Hepatocyte (in vitro differentiated cells): ENCODE results near the gene REV1. TPM values are rescaled to one million over a fixed set of nuclear protein-coding genes. Genes with fewer than 3 reads are reported as not detected.

ENCODE experiments used
- DNase-seq: peaks from one replicate; pipeline ENCODE4 v3.0.0-alpha.2; 2016; ENCODE audit warnings: low spot score
- H2AFZ ChIP-seq: fragments of 200-600 bp; sonication (generic); 2 replicates; pipeline ENCODE4 v1.6.0; 2016; ENCODE audit warnings: antibody characterized with exemption, mild to moderate bottlenecking
- H3K27ac ChIP-seq: fragments of 200-600 bp; sonication (generic); 2 replicates; pipeline ENCODE4 v1.5.1; 2016; ENCODE audit warnings: mild to moderate bottlenecking
- H3K27me3 ChIP-seq: fragments of 200-600 bp; sonication (generic); 2 replicates; pipeline ENCODE4 v1.6.1; 2016
- H3K36me3 ChIP-seq: fragments of 200-600 bp; sonication (generic); replicated peaks from 2 replicates; pipeline ENCODE4 v1.5.1; 2016; ENCODE audit warnings: low read depth; ENCODE audit not compliant: insufficient read depth
- H3K4me1 ChIP-seq: fragments of 200-600 bp; sonication (generic); 2 replicates; pipeline ENCODE4 v1.5.1; 2016; ENCODE audit warnings: mild to moderate bottlenecking, moderate library complexity; ENCODE audit not compliant: insufficient read depth
- H3K4me2 ChIP-seq: fragments of 200-600 bp; sonication (generic); 2 replicates; pipeline ENCODE4 v1.6.0; 2016
- H3K4me3 ChIP-seq: fragments of 200-600 bp; sonication (generic); 2 replicates; pipeline ENCODE4 v1.5.1; 2016; ENCODE audit warnings: mild to moderate bottlenecking
- H3K79me2 ChIP-seq: fragments of 200-600 bp; sonication (generic); 2 replicates; pipeline ENCODE4 v1.6.0; 2017; ENCODE audit warnings: mild to moderate bottlenecking
- H3K9me2 ChIP-seq: fragments of 200-600 bp; sonication (generic); replicated peaks from 2 replicates; pipeline ENCODE4 v1.6.0; 2017; ENCODE audit warnings: mild to moderate bottlenecking; ENCODE audit not compliant: insufficient read depth
- H3K9me3 ChIP-seq: fragments of 200-600 bp; sonication (generic); 2 replicates; pipeline ENCODE4 v1.5.1; 2016; ENCODE audit warnings: low read depth, mild to moderate bottlenecking
- H4K20me1 ChIP-seq: fragments of 200-600 bp; sonication (generic); 2 replicates; pipeline ENCODE4 v1.6.0; 2016; ENCODE audit warnings: mild to moderate bottlenecking; ENCODE audit not compliant: insufficient read depth, poor library complexity, severe bottlenecking
- EZH2 ChIP-seq: fragments of 200-600 bp; sonication (generic); IDR thresholded peaks from 2 replicates; pipeline ENCODE4 v1.6.1; 2016; ENCODE audit warnings: antibody characterized with exemption, mild to moderate bottlenecking, borderline replicate concordance
- EZH2phosphoT487 ChIP-seq: fragments of 200-600 bp; sonication (generic); IDR thresholded peaks from one replicate; pipeline ENCODE4 v1.6.1; 2018; ENCODE audit warnings: antibody characterized with exemption, mild to moderate bottlenecking, low read depth, moderate library complexity; ENCODE audit not compliant: unreplicated experiment, severe bottlenecking
- WGBS: methylation state at CpG from one replicate; pipeline ENCODE4 v1.1.6; 2016; ENCODE audit warnings: low lambda C conversion rate; ENCODE audit errors: missing lambda C conversion rate; 5-methylcytosine and 5-hydroxymethylcytosine counted together
- polyA plus RNA-seq: library from polyadenylated mRNA; unstranded; fragments of >200 nt; fragmentation: Nextera tagmentation; extraction: Ambion mirVana; gene quantifications from 2 replicates; pipeline ENCODE4 v1.2.1, GENCODE V29; 2016
- total RNA-seq: library from RNA; depleted of rRNA; stranded (reverse); fragments of >200 nt; gene quantifications from 2 replicates; pipeline ENCODE4 v1.2.3, GENCODE V29; 2014
- TF ChIP-seq, protein P1 (sequence below): fragments of 200-600 bp; sonication (generic); IDR thresholded peaks from 2 replicates; pipeline ENCODE4 v1.5.1; 2016; ENCODE audit warnings: antibody characterized with exemption, mild to moderate bottlenecking; ENCODE audit not compliant: poor library complexity

Gene REV1
- total and polyA plus RNA-seq, 2 experiments from 2014 or later = 25.9 to 31.2 TPM

DNA sequence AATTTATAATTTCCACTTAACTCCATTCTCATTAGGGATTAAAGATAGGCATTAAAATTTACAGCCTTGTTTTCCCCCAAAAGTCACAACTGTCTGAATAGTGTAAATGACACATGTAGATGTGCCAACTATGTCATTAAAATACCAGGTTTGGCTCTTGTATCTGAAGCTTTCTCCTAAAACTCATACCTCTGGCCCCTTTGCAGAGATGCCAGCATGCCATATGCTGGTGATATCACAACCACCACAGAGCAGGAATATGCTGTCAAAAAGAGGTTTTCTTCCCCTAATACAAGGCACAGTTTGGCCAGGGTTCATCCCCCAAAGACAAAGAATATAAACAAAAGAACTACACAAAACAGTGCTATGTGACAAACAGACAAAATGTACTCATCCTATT, 65.4 kb downstream of the REV1 start:
- H3K79me2 ChIP-seq = no peaks in the 10 kb centered on the region
- H3K27me3 ChIP-seq = no peaks in the 10 kb centered on the region
- no peak overlapping the region for H3K27ac ChIP-seq
- H3K4me3 ChIP-seq = no peak overlapping the region
- no peaks in the 10 kb centered on the region for H3K9me3 ChIP-seq
- no peaks in the 10 kb centered on the region for H3K36me3 ChIP-seq
- TF ChIP-seq, protein P1, sequence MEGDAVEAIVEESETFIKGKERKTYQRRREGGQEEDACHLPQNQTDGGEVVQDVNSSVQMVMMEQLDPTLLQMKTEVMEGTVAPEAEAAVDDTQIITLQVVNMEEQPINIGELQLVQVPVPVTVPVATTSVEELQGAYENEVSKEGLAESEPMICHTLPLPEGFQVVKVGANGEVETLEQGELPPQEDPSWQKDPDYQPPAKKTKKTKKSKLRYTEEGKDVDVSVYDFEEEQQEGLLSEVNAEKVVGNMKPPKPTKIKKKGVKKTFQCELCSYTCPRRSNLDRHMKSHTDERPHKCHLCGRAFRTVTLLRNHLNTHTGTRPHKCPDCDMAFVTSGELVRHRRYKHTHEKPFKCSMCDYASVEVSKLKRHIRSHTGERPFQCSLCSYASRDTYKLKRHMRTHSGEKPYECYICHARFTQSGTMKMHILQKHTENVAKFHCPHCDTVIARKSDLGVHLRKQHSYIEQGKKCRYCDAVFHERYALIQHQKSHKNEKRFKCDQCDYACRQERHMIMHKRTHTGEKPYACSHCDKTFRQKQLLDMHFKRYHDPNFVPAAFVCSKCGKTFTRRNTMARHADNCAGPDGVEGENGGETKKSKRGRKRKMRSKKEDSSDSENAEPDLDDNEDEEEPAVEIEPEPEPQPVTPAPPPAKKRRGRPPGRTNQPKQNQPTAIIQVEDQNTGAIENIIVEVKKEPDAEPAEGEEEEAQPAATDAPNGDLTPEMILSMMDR = no peak
- TF ChIP-seq EZH2 (no peak), EZH2phosphoT487 (no peak)
- no peaks in the 10 kb centered on the region for H3K4me1 ChIP-seq
- no peak overlapping the region for H2AFZ ChIP-seq
- H3K4me2 ChIP-seq = no peak overlapping the region
- no peaks in the 10 kb centered on the region for H4K20me1 ChIP-seq
- no peak for DNase-seq
- H3K9me2 ChIP-seq = no peaks in the 10 kb centered on the region

DNA sequence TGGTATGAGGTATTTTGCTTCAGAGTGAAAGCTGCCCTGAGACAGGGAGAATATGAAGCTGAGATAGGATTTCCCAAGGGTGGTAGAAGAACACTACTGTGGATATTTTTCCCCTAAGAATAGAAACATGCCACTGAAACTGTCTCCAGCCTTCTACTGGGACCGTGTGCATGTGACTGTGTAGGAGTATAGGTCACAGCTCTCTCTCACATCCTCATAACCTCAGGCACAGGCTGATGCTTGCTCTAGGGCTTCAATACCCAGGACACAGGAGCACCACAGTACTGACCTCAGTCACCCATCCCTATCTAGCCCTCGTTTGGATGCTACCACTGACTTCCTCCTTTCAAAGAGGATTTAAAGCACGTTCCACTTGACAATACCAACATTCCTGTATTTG, 67.2 kb downstream of the REV1 start:
- Histone ChIP-seq H4K20me1 (no peaks in the 10 kb centered on the region), H3K9me3 (no peaks in the 10 kb centered on the region), H3K4me2 (no peak overlapping the region), H2AFZ (no peak overlapping the region), H3K79me2 (no peaks in the 10 kb centered on the region), H3K4me1 (no peaks in the 10 kb centered on the region), H3K27me3 (no peaks in the 10 kb centered on the region), H3K27ac (no peak overlapping the region), H3K9me2 (no peaks in the 10 kb centered on the region), H3K36me3 (no peaks in the 10 kb centered on the region), H3K4me3 (no peak overlapping the region)
- 82% methylated on average over 3 of the region's 3 CpGs for WGBS
- DNase-seq = no peak
- TF ChIP-seq, protein P1 = no peak
- TF ChIP-seq EZH2 = no peak
- TF ChIP-seq EZH2phosphoT487 = no peak

DNA sequence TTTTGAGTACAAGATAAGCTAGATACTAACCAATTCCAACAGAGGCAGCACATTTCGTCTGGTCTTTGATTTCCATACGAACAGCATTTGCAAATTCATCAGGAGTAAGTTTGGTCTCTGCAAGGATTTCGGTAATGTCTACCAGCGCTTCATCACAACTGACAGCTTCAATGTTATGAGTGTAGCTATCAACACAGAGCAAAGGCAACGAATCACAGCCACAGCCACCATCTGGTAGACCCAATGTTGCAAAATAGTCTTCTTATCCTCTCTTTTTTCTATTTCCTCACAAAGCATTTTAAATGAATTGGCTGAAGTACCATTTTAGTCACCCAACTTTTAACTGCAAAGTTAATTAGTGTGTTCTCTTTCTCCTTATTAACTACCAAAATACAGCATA, 68.3 kb downstream of the REV1 start:
- Histone ChIP-seq H3K9me3 (no peaks in the 10 kb centered on the region), H3K79me2 (no peaks in the 10 kb centered on the region), H3K27me3 (no peaks in the 10 kb centered on the region), H3K27ac (no peak overlapping the region), H4K20me1 (no peaks in the 10 kb centered on the region), H3K4me3 (no peak overlapping the region), H3K4me2 (no peak overlapping the region), H3K9me2 (no peaks in the 10 kb centered on the region), H2AFZ (no peak overlapping the region), H3K36me3 (no peaks in the 10 kb centered on the region), H3K4me1 (no peaks in the 10 kb centered on the region)
- 89% methylated on average over 5 of the region's 5 CpGs for WGBS
- no peak for DNase-seq
- TF ChIP-seq, protein P1 = no peak
- TF ChIP-seq EZH2phosphoT487 = no peak
- no peak for TF ChIP-seq EZH2

DNA sequence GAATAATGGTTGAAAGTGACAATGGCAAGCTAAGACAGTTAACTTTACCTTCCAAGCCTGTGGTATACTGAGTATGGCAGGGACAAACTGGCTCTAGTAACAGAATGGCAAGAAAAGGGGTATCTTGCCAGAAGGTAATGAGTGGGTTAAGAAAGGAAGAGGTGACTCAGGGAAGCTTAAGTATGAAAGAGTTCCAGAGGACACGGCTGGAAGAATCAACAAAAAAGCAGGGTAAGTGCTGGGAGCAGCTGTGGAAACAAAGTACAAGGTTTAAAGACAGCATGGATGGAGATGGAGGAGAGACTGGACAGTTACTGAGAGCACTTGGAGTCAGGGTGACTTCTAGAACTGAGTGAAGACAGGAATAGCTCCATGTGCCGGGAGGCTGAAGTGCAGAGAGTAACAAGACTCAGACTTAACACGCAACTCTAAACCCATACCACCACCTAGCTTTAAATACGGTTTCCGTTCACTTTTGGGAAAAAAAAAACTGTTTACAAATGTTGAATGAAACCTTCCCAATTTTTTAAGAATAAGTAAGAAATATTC, 69.0 kb downstream of the REV1 start:
- Histone ChIP-seq H3K4me1 (no peaks in the 10 kb centered on the region), H3K4me2 (no peak overlapping the region), H3K9me3 (no peaks in the 10 kb centered on the region), H2AFZ (no peak overlapping the region), H3K4me3 (no peak overlapping the region), H3K79me2 (no peaks in the 10 kb centered on the region), H3K27ac (no peak overlapping the region), H3K27me3 (no peaks in the 10 kb centered on the region), H4K20me1 (no peaks in the 10 kb centered on the region), H3K36me3 (no peaks in the 10 kb centered on the region), H3K9me2 (no peaks in the 10 kb centered on the region)
- no peak for DNase-seq
- 74% methylated on average over 5 of the region's 5 CpGs for WGBS
- TF ChIP-seq EZH2phosphoT487 (no peak), EZH2 (no peak)
- TF ChIP-seq, protein P1 = no peak
